HG03439 (cell line): ENCODE data around the gene ANP32E.

Experiments used
- ATAC-seq: cut with Tn5 transposase; IDR thresholded peaks from one replicate; pipeline ENCODE4 v1.9.1; 2021; ENCODE audit warnings: mild to moderate bottlenecking, moderate library complexity; ENCODE audit not compliant: unreplicated experiment

Gene ANP32E

GRCh38 chr1:150235852-150236613, at the start of gene ANP32E:
TSS of gene ANP32E (minus strand) at chr1:150236112. CDS start at chr1:150235786, 326 bp downstream.
- ATAC-seq: peak; percentile 85

GRCh38 chr1:150283260-150283659, 47.3 kb upstream of the ANP32E start:
- no peak for ATAC-seq

GRCh38 chr1:150282558-150282958, 46.6 kb upstream of the ANP32E start:
- no peak for ATAC-seq

DNA sequence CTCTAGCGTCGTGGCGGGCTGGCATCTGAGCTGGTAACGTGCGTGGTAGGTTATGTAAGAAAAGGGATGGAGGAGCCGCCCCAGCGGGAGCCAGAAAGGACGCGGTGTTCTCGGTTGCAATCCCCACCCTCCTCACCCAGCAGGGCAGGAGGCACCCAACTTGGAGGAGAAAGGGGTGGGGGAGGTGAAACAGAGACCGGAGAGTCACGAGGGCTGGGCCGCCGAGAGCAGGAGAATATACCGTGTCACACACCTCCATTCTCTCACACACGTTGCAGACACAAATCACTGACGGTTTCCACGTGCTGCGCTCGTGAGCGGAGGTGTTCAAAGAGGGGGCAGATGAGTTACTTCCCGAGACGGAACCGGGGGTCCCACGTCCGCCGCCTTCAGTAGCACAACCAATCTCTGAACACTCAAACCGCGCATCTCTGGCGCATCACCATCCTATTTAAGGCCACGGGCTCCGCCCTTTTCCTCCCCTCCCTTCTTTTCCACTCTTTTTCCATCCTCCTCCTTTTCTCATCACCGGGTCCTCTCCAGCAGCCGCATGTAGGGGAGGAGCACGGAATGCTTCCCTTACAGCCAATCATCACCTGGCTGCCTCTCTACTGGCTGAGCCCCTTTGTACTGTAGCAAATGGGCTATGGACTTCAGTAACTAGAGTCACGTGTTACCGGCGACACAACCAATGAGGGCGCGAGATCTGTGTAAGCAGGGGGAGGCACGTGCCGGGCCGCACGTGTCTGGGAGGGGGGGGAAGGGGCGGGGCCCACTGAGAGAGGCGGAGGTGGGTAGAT, 46.0 kb upstream of the ANP32E start, which contains the start of gene CIART:
TSS of gene CIART (plus strand) at position 797 of the 800 bp plus-strand sequence. CDS start 714 bp downstream, outside the sequence.
- no peak for ATAC-seq

DNA sequence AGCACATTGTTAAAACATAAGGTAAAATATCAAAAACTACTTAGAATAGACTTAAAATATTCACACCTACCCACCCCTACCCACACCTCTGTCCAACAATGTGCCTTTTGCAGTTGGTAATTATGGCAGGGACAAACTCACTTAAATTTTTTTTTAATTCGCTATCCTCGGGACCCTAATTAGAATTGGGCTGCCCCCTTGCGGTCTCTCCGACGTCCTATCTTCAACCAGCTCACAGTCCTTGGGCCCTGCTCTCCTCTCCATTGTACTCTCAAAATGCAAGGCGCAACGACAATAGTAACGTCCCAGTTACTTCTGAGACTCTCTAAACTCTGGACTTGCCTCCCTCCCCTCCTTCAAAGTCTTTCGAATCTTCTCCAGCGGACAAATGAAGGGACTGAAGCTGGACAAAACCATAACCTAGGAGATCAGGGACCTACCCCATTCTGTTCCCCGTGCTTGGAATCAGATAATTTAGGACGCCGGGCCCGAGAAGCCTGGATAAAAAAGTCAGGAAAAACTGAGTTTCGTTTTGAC, 45.4 kb upstream of the ANP32E start:
- no peak for ATAC-seq

DNA sequence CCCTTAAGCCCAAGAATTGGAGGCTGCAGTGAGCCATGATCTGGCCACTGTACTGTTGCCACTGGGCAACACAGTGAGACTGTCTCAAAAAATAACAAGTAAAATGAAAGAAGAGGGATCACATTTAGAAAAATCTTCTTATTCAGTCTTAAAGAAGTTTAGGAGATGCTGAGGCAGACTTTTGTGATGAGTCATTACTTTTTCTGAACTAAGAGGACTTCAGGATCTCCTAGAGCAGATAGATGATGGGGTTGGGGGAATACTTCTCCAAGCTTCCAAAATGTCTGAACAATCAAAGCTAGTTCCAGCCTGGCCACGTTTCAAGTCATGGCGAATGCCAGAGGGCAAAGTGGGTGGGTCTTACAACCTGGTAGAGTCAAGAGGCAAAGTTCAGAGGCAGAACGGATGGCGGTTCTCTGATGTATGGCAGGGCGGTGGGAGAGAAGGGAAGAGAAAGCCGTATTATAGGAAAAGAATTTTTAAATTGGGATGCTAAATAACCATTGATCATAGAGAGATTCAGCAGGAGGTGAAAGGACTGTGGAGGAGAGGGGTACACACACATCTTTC, 44.3 kb upstream of the ANP32E start:
- no peak for ATAC-seq

DNA sequence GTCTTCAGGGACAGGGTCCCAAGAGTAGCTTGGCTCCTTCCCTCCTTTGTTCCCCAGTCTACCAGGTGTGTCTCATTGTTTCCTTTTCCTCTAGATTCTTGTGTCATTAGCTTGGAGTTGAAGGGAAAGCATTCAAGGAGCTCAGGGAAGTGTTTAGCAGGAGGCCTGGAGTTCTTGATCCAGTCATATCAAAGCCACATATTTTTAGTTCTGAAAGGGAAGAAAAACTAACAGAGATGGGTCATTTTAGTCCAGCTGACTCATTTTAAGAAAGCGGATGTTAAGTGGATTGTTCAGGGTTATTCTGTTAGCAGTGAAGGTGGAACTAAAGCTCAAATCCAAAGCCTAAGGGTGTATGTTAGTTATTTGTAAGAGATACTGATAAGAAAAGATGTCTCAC, 37.4 kb upstream of the ANP32E start:
- ATAC-seq: no peak

GRCh38 chr1:150271291-150271959, 35.5 kb upstream of the ANP32E start:
- ATAC-seq: no peak

DNA sequence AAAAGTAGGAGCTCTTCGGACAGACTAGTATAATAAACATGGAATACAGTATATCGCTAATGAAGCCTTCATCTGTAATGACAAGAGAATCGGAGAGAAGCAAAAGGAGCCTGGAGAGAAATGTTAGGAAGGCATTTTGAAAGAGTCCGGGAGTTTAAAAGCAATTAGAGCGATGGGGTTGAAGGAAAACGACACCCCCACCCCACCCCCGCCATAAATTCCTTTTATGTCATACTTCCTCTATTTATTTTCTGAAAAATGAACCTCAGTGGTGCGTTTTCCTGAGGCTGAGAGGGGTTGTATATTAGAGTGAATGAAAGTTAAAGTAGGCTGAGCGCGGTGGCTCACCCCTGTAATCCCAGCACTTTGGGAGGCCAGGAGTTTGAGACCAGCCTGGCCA, 33.5 kb upstream of the ANP32E start:
- no peak for ATAC-seq

DNA sequence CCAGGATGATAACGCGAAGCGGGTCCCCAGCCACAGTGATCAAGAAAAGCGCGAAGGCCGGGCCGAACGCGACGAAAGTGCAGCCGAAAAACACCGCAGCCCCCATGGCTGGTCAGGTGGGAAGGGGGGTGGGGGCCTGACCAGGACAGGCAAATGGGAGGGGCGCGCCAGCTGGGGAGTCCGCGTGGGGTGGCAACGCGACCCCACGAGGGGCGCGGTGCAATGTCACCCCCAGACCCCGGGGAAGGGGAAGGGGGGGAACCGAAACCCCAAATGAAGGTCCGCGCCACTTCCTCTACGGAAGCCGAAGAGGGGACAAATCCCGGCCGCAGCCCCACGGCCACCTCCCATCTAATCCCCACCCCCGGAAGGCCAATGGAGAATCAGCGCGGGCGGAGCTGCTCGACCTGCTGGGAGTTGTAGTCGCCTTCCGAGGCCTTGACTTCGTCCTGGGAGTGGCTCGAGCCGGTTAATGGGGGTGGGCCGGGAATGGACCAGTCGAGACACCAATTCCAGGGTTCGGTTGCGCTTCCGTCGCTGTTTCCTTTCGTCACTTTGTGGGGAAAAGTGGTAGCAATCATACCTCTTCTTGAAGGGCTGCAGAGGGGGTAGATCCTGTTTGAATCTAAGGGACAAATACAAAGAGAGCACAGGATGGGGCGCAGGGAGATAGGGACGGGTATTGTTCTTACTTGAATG, 32.9 kb upstream of the ANP32E start, which contains the start of gene APH1A:
TSS of gene APH1A (minus strand) at position 312 of the 699 bp plus-strand sequence. CDS start at position 106, 206 bp downstream.
- ATAC-seq: peak; percentile 91

DNA sequence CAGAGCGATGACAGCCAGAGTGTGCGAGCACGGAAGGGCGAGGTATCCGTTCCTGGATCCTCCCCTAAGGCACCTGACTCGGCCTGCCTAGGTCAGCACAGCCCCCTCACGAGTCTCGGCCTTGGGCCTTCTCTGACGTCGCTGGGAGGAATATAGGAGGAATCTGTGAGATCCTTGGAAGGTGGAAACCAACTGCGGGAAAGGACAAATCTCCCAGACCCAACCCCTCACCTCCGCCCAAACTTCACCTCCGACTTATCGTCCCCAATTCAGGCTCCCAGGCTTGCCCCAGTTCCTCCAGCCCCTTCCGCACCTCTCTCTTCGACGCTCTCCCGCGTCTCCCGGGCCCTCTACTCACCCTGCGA, 32.4 kb upstream of the ANP32E start:
- ATAC-seq: peak; percentile 14

DNA sequence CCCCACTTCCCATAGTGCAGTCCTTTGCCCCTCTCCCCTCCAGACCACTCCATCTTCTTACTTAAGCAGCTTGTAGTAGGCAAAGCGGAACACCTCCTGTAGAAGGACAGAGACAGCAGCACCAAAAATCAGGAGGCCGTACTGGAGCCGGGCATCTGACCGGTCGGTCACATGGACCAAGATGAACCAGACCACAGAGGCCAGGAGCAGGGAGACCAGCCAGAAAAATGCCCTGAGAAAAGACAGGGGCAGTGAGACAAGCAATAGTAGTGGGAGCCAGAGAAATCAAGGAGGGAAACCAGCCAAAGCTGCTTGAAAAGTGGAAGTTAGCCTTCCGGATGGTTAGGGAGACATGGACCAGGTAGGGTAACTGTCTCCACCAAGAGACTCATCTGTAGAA, 32.0 kb upstream of the ANP32E start:
- ATAC-seq: no peak

GRCh38 chr1:150263549-150263948, 27.6 kb upstream of the ANP32E start:
- no peak for ATAC-seq

- ATAC-seq: no peak
Observed at GRCh38 chr1:150262388-150263320, 26.7 kb upstream of the ANP32E start.

DNA sequence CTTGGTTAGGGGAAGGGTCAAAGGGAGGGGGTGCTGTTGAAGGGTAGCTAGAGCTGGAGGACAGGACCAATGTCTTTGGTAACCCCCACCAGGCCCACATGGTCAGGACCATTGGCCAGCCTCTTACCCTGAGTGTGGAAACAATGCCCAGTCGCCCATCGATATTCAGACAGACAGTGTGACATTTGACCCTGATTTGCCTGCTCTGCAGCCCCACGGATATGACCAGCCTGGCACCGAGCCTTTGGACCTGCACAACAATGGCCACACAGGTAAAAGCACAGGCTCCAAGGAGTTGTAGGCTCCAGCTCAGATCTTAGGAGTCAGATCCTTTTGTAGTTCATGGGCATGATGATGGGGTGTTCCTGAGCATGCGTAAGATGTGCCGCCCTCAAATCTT, 25.5 kb upstream of the ANP32E start:
- ATAC-seq: no peak

GRCh38 chr1:150259758-150260669, 24.1 kb upstream of the ANP32E start:
- ATAC-seq: no peak

DNA sequence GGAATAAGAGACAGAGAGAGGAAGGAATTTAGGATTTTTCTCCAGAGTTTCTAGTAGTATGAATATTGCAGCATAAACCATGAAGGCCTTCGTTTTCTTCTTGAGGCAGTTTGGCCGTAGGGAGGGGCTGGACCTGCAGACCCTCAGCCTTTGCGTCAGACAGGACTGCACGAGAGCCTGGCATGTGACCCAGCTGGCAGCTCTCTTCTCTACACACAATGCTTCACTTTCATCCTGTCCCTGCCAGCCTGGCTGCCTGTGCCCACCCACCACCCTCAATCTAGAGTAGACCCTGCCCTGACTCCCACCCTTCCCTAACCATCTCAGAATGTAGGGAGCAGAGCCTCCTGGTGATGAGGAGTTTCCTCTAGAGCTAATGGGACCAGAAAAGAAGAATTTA, 23.3 kb upstream of the ANP32E start:
- no peak for ATAC-seq
